Measurements from ENCODE around the gene ZNF761.

DNA sequence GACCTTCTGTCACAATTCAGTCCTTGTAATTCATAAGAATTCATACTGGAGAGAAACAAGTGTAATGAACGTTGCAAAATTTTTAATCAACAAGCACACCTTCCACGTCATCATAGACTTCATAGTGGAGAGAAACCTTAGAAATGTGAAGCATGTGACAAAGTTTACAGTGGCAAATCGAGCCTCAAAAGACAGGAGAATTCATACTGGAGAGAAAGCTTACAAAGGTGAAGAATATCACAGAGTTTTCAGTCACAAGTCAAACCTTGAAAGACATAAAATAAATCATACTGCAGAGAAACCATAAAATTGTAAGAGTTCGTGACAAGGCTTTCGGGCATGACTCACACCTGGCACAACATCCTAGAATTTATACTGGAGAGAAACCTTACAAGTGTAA is 60.4 kb downstream of the ZNF761 start:
- TF ChIP-seq, protein P1, sequence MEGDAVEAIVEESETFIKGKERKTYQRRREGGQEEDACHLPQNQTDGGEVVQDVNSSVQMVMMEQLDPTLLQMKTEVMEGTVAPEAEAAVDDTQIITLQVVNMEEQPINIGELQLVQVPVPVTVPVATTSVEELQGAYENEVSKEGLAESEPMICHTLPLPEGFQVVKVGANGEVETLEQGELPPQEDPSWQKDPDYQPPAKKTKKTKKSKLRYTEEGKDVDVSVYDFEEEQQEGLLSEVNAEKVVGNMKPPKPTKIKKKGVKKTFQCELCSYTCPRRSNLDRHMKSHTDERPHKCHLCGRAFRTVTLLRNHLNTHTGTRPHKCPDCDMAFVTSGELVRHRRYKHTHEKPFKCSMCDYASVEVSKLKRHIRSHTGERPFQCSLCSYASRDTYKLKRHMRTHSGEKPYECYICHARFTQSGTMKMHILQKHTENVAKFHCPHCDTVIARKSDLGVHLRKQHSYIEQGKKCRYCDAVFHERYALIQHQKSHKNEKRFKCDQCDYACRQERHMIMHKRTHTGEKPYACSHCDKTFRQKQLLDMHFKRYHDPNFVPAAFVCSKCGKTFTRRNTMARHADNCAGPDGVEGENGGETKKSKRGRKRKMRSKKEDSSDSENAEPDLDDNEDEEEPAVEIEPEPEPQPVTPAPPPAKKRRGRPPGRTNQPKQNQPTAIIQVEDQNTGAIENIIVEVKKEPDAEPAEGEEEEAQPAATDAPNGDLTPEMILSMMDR (IDR thresholded peaks at IDR 0.05): no peak
- TF ChIP-seq POLR2AphosphoS5 (IDR thresholded peaks at IDR 0.05; ENCODE audit: insufficient read depth in 1 of 2, low read depth in 1 of 2): no peak
